ENCODE data around the gene SAMD1.
A peak's percentile ranks its signal among the peaks of the same experiment; 100 is the strongest.

The SAMD1 gene

GRCh38 chr19:14088634-14089411 lies 1.7 kb downstream of the SAMD1 start:
- TF ChIP-seq CTCF (conservative IDR thresholded peaks at IDR 0.05) (no peak), ZFX (IDR thresholded peaks at IDR 0.05) (no peak)
- no peak overlapping the region for H3K27ac ChIP-seq

DNA sequence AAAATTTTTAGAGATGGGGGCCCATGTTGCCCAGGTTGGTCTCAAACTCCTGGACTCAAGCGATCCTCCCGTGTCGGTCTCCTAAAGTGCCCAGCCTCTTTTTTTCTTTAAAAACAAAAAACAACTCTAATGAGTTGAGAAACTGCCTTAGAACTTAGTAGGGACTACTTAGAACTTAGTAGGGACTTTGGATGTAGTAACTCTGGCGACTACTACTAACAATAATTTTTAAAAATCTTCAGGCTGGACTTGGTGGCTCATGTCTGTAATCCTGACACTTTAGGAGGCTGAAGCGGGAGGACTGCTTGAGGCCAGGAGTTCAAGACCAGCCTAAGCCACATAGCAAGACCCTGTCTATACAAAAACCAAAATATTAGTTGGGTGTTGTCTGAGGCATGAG lies 4.5 kb downstream of the SAMD1 start:
- no peak overlapping the region for H3K27ac ChIP-seq
- TF ChIP-seq ZFX (IDR thresholded peaks at IDR 0.05) = no peak
- no peak for TF ChIP-seq CTCF (conservative IDR thresholded peaks at IDR 0.05)

- no peak for TF ChIP-seq ZFX (IDR thresholded peaks at IDR 0.05)
- no peak for TF ChIP-seq CTCF (conservative IDR thresholded peaks at IDR 0.05)
- no peak within 1 kb of the TSS for H3K27ac ChIP-seq
These were observed 5.1 kb downstream of the SAMD1 start, which contains the start of gene C19orf67 for GRCh38 chr19:14085309-14085995. Gene C19orf67, minus strand, starts transcription at chr19:14085783. Its CDS starts 156 bp downstream, at chr19:14085627.

DNA sequence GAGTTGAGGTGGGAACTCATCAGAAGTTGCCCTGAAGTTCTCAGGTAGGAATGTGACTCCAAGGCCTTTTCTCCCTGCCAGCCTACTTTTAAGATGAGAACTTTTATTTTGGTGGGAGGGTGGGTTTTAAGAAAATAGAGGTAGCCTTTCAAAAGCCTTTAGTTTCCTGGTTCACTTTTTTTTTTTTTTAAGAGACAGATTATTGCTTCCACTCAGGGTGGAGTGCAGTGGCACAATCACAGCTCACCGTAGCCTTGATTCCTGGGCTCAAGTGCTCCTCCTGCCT lies 7.9 kb downstream of the SAMD1 start:
- TF ChIP-seq ZFX (IDR thresholded peaks at IDR 0.05) (no peak), CTCF (conservative IDR thresholded peaks at IDR 0.05) (no peak)
- no peak overlapping the region; the same call in 1 of the 2 replicates for H3K27ac ChIP-seq

DNA sequence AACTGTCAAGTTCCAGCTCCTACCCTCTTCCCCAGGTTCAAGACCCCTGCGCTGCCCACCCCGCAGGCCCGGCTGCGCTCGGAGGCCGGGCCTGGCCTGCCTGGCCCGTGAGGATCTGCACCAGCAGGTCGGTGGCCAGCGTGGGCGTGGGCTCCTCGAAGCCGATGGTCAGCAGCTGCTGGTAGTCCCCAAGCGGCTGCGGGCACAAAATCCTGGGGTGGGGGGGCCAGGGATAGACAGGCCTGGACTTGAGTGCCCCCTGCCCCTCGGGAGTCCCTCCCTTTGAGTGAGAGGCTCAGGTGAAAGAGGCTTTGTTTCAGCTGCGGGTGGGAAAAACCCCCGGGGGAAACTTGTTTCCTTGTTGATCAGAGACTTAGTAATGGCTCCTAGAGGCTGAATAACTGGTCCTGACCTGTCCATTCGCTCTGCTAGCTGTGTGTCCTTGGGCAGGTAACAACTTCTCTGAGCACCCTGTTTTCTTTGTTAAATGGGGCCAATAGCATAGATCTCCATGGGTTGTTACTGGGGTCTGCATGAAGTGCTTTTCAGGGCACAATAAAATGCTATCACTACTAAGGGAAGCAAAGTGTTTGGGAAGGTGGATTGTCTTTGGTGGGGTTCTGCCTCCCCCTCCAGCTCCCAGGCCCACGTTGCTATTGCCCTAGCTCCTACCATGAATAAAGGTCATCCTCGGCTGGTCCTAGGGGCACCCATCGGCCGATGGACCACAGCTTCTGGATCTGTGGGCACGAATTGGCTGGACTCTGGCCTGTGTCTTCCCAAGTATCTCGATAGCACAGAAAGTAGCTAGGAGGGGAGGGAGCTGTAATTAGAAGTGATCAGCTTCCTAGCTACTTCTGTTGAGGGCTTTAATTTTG lies 8.5 kb downstream of the SAMD1 start:
- TF ChIP-seq ZFX (IDR thresholded peaks at IDR 0.05) = 0 out of 2 replicates have a peak, but pooled peaks have one; percentile 3
- TF ChIP-seq CTCF (conservative IDR thresholded peaks at IDR 0.05) = no peak
- peak overlapping the region; percentile 86 for H3K27ac ChIP-seq

DNA sequence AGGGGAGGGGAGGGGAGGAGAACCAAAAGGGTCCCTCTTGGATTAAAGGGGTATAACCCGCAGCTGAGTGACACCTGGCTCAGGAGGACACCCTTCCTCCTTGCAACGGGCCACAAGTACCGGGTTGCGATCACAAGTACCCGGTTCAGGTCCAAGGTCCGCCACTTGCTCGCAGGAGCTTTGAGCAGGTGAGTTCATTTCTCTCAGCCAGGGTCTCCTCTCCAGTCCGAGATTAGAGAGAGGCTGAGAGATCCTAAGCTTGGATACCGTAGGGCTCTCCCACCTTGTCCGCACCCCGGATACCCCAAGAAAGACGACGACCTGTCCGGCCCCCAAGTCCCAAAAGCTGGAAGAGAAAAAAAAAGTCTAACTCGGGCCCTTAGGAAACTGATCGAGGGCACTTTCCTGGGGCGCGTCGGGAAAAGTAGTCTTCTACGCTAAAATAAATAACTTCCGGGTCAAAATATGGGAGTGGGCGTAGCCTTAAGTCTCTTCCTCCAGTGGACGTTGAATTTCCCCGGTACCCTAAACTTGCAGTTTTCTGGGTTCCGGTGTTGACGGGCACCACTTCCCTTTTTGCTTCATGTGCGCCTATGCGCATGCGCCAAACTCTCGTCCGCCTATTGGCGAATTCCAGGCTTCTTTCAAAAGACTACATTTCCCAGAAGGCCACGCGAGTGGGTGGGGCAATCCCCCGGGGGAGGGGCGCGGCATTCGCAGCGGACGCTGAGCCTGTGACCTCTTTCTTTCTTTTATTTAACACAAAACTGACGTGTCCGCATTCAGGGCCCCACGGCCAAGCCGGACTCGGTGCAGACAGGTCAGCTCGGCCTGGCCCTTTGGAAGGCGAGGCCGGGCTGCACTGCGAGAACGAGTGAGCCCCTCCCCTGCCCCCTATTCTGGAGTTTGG lies 9.4 kb downstream of the SAMD1 start:
- H3K27ac ChIP-seq = peak overlapping the region; percentile 86
- no peak for TF ChIP-seq CTCF (conservative IDR thresholded peaks at IDR 0.05)
- TF ChIP-seq ZFX (IDR thresholded peaks at IDR 0.05) = peak; percentile 39; the same call in 1 of the 2 replicates

Measured in C4-2B (cell line).